NB4 (cell line): ENCODE measurements around the gene SLC39A8.
A peak's percentile ranks its signal among the peaks of the same experiment; 100 is the strongest.

Source experiments
- CTCF ChIP-seq: IDR thresholded peaks from one replicate; pipeline ENCODE4 v1.5.1; 2012; ENCODE audit warnings: low read depth, low read length
- MYC ChIP-seq: IDR thresholded peaks from 2 replicates; pipeline ENCODE4 v1.6.1; 2011; ENCODE audit warnings: low read depth, low read length
- POLR2A ChIP-seq: IDR thresholded peaks from 2 replicates; pipeline ENCODE4 v1.6.1; 2011; ENCODE audit warnings: mild to moderate bottlenecking; ENCODE audit not compliant: insufficient read length; ENCODE audit errors: extremely low read depth
- TF ChIP-seq, protein P1 (sequence below): IDR thresholded peaks from 2 replicates; pipeline ENCODE4 v1.6.1; 2011; ENCODE audit warnings: low read depth, low read length

- TF ChIP-seq CTCF, result peak; percentile 34
- TF ChIP-seq POLR2A, result no peak
- TF ChIP-seq, protein P1, sequence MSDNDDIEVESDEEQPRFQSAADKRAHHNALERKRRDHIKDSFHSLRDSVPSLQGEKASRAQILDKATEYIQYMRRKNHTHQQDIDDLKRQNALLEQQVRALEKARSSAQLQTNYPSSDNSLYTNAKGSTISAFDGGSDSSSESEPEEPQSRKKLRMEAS, result no peak
- TF ChIP-seq MYC, result no peak
Measured at GRCh38 chr4:102263024-102263787, 82.1 kb downstream of the SLC39A8 start.
